Liver (tissue), 9 donors: ENCODE measurements around the gene PUS1. TPM values are rescaled to one million over a fixed set of nuclear protein-coding genes. Genes with fewer than 3 reads are reported as not detected.

Experiments
- DNase-seq: peaks from one replicate; pipeline ENCODE4 v3.0.0-alpha.2; 2017; ENCODE audit warnings: low spot score
- H3K27ac ChIP-seq, 2 donors: one replicate each; pipeline ENCODE4 v1.7.0; 2013; ENCODE audit warnings: inconsistent platforms in 2 of 2, low read length in 2 of 2, control low read depth in 1 of 2, low read depth in 1 of 2, mild to moderate bottlenecking in 1 of 2
- H3K27me3 ChIP-seq, 4 donors: one replicate each; pipeline versions ENCODE4 v1.6.1 to v1.7.0; 2013; ENCODE audit warnings: low read length in 3 of 4, inconsistent platforms in 1 of 4, mild to moderate bottlenecking in 1 of 4, moderate library complexity in 1 of 4; ENCODE audit not compliant: control insufficient read depth in 4 of 4, insufficient read depth in 4 of 4
- H3K36me3 ChIP-seq, 4 donors: one replicate each; pipeline versions ENCODE4 v1.6.1 to v1.7.0; 2013; ENCODE audit warnings: low read length in 3 of 4, mild to moderate bottlenecking in 3 of 4, low read depth in 1 of 4, moderate library complexity in 1 of 4; ENCODE audit not compliant: control insufficient read depth in 4 of 4, insufficient read depth in 3 of 4
- H3K4me1 ChIP-seq, 4 donors: one replicate each; pipeline versions ENCODE4 v1.6.1 to v1.7.0; 2013; ENCODE audit warnings: low read length in 3 of 4, mild to moderate bottlenecking in 3 of 4, moderate library complexity in 1 of 4; ENCODE audit not compliant: control insufficient read depth in 4 of 4, insufficient read depth in 4 of 4
- H3K4me3 ChIP-seq, 3 donors: one replicate each; pipeline versions ENCODE4 v1.6.1 to v1.7.0; 2013; ENCODE audit warnings: low read length in 3 of 3, control low read depth in 1 of 3, low read depth in 1 of 3, mild to moderate bottlenecking in 1 of 3
- H3K9ac ChIP-seq, 2 donors: one replicate each; pipeline ENCODE4 v1.7.0; 2013; ENCODE audit warnings: low read length in 2 of 2, mild to moderate bottlenecking in 2 of 2, moderate library complexity in 2 of 2, control low read depth in 1 of 2, low read depth in 1 of 2
- H3K9me3 ChIP-seq, 4 donors: one replicate each; pipeline versions ENCODE4 v1.6.1 to v1.7.0; 2013; ENCODE audit warnings: low read length in 3 of 4; ENCODE audit not compliant: control insufficient read depth in 4 of 4
- EGR1 ChIP-seq, 2 donors: IDR thresholded peaks; 2 replicates each; pipeline ENCODE4 v1.6.1; 2016 to 2018; ENCODE audit warnings: antibody characterized with exemption in 2 of 2, low read depth in 2 of 2
- FOXA1 ChIP-seq: IDR thresholded peaks from 2 replicates; pipeline ENCODE4 v1.6.1; 2016; ENCODE audit warnings: antibody characterized with exemption
- FOXA2 ChIP-seq: IDR thresholded peaks from 2 replicates; pipeline ENCODE4 v1.6.1; 2016; ENCODE audit warnings: antibody characterized with exemption
- GABPA ChIP-seq, 2 donors: IDR thresholded peaks in 1 of 2; conservative IDR thresholded peaks in 1 of 2; 2 replicates each; pipeline ENCODE4 v1.6.1; 2016; ENCODE audit warnings: antibody characterized with exemption in 2 of 2, mild to moderate bottlenecking in 1 of 2, moderate library complexity in 1 of 2
- HNF4A ChIP-seq, 2 donors: conservative IDR thresholded peaks; 2 replicates each; pipeline ENCODE4 v1.6.1; 2016; ENCODE audit warnings: antibody characterized with exemption in 2 of 2, mild to moderate bottlenecking in 2 of 2
- HNF4G ChIP-seq: IDR thresholded peaks from 2 replicates; pipeline ENCODE4 v1.6.1; 2016; ENCODE audit warnings: antibody characterized with exemption
- JUND ChIP-seq, 2 donors: IDR thresholded peaks; 2 replicates each; pipeline ENCODE4 v1.6.1; 2016; ENCODE audit warnings: antibody characterized with exemption in 2 of 2
- NR2F2 ChIP-seq: IDR thresholded peaks from 2 replicates; pipeline ENCODE4 v1.6.1; 2016; ENCODE audit warnings: antibody characterized with exemption
- RXRA ChIP-seq, 2 donors: IDR thresholded peaks; 2 replicates each; pipeline ENCODE4 v1.6.1; 2017 to 2018; ENCODE audit warnings: antibody characterized with exemption in 2 of 2, mild to moderate bottlenecking in 1 of 2
- TAF1 ChIP-seq: conservative IDR thresholded peaks from 2 replicates; pipeline ENCODE4 v1.6.1; 2016; ENCODE audit warnings: antibody characterized with exemption, mild to moderate bottlenecking
- WGBS: extraction: QIAGEN DNeasy Blood & Tissue Kit; methylation state at CpG from one replicate; pipeline ENCODE4 v1.1.7; 2013; 5-methylcytosine and 5-hydroxymethylcytosine counted together
- polyA plus RNA-seq, 2 donors: library from polyadenylated mRNA; stranded (reverse) in 1 of 2; unstranded in 1 of 2; fragments of 200-250 nt in 1 of 2; fragments of >200 nt in 1 of 2; fragmentation: Nextera tagmentation in 1 of 2; extraction: Ambion mirVana in 1 of 2; gene quantifications; one replicate each; pipeline versions ENCODE4 v1.2.1 to v1.2.3, GENCODE V29; 2013 to 2015
- total RNA-seq, 2 donors: library from RNA; depleted of rRNA; stranded (reverse); fragments of >200 nt; gene quantifications; one replicate each; pipeline ENCODE4 v1.2.3, GENCODE V29; 2014
- TF ChIP-seq, protein P1 (sequence below): IDR thresholded peaks from 2 replicates; pipeline ENCODE4 v1.6.1; 2016; ENCODE audit warnings: antibody characterized with exemption
- TF ChIP-seq, protein P2 (sequence below): IDR thresholded peaks from 2 replicates; pipeline ENCODE4 v1.6.1; 2016; ENCODE audit warnings: antibody characterized with exemption, mild to moderate bottlenecking
- donor health status: healthy.
- donor health status: healthy.
- donor health status: healthy.
- donor health status: healthy.
- donor health status: healthy.

PUS1 gene
- total and polyA plus RNA-seq, 4 donors = 6.1 to 24.4 (median 10.7) TPM

GRCh38 chr12:131943389-131943788 is 14.3 kb downstream of the PUS1 start:
- H3K36me3 ChIP-seq = peaks cover 5 to 39% (median 15%) of the 10 kb centered on the region in 4 donors
- no peak overlapping the region for H3K27ac ChIP-seq
- H3K27me3 ChIP-seq = no peaks in the 10 kb centered on the region
- H3K9me3 ChIP-seq = no peaks in the 10 kb centered on the region
- 98% methylated on average over 8 of the region's 8 CpGs for WGBS
- no peak overlapping the region for H3K4me3 ChIP-seq
- H3K9ac ChIP-seq = no peak overlapping the region
- TF ChIP-seq, protein P1, sequence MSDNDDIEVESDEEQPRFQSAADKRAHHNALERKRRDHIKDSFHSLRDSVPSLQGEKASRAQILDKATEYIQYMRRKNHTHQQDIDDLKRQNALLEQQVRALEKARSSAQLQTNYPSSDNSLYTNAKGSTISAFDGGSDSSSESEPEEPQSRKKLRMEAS = no peak
- TF ChIP-seq TAF1 (no peak), JUND (IDR thresholded peaks at IDR 0.05) (no peak), HNF4A (conservative IDR thresholded peaks at IDR 0.05) (no peak), NR2F2 (no peak), HNF4G (no peak), RXRA (IDR thresholded peaks at IDR 0.05) (no peak), GABPA (IDR thresholded peaks at IDR 0.05 in 1 of 2, conservative IDR thresholded peaks at IDR 0.05 in 1 of 2) (no peak), FOXA1 (no peak)
- TF ChIP-seq, protein P2, sequence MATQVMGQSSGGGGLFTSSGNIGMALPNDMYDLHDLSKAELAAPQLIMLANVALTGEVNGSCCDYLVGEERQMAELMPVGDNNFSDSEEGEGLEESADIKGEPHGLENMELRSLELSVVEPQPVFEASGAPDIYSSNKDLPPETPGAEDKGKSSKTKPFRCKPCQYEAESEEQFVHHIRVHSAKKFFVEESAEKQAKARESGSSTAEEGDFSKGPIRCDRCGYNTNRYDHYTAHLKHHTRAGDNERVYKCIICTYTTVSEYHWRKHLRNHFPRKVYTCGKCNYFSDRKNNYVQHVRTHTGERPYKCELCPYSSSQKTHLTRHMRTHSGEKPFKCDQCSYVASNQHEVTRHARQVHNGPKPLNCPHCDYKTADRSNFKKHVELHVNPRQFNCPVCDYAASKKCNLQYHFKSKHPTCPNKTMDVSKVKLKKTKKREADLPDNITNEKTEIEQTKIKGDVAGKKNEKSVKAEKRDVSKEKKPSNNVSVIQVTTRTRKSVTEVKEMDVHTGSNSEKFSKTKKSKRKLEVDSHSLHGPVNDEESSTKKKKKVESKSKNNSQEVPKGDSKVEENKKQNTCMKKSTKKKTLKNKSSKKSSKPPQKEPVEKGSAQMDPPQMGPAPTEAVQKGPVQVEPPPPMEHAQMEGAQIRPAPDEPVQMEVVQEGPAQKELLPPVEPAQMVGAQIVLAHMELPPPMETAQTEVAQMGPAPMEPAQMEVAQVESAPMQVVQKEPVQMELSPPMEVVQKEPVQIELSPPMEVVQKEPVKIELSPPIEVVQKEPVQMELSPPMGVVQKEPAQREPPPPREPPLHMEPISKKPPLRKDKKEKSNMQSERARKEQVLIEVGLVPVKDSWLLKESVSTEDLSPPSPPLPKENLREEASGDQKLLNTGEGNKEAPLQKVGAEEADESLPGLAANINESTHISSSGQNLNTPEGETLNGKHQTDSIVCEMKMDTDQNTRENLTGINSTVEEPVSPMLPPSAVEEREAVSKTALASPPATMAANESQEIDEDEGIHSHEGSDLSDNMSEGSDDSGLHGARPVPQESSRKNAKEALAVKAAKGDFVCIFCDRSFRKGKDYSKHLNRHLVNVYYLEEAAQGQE = no peak
- no peak for DNase-seq
- no peaks in the 10 kb centered on the region for H3K4me1 ChIP-seq

DNA sequence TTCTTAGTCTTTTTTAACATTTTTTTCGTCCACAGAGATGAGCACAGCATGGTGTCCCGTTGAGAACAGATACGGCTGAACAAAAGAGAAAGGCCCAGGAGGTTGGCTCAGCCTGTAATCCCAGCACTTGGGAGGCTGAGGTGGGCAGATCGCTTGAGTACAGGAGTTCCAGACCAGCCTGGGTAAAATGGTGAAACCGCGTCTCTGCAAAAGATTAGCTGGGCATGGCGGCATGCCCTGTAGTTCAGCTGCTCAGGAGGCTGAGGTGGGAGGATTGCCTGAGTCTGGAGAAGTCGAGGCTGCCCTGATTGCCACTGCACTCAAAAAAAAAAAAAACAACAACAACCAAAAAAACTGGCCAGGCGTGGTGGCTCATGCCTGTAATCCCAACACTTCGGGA is 14.8 kb downstream of the PUS1 start:
- H3K36me3 ChIP-seq = peaks cover 5 to 39% (median 15%) of the 10 kb centered on the region in 4 donors
- no peak overlapping the region for H3K9ac ChIP-seq
- TF ChIP-seq TAF1 (no peak), HNF4G (no peak), HNF4A (conservative IDR thresholded peaks at IDR 0.05) (no peak), FOXA2 (no peak), JUND (IDR thresholded peaks at IDR 0.05) (no peak), NR2F2 (no peak), EGR1 (IDR thresholded peaks at IDR 0.05; ENCODE audit: low read depth in 2 of 2) (no peak)
- TF ChIP-seq, protein P2 = no peak
- H3K4me1 ChIP-seq = no peaks in the 10 kb centered on the region
- H3K27ac ChIP-seq = no peak overlapping the region
- 97% methylated on average over 10 of the region's 10 CpGs for WGBS
- no peaks in the 10 kb centered on the region for H3K9me3 ChIP-seq
- no peaks in the 10 kb centered on the region for H3K27me3 ChIP-seq
- no peak overlapping the region for H3K4me3 ChIP-seq
- DNase-seq = no peak
